ENCODE data around the gene FARS2. TPM values are rescaled to one million over a fixed set of nuclear protein-coding genes. Genes with fewer than 3 reads are reported as not detected.

The FARS2 gene
- total and polyA plus RNA-seq, 7 experiments from 2014 or later, result 16.2 to 28.1 (median 20.8) TPM

- Mint-ChIP-seq H3K27ac (peak overlapping the region; percentile 2 to 90 (median 71)), H3K9me3 (peaks cover 0 to 11% (median 2%) of the 10 kb centered on the region in 11 donors), H3K27me3 (peaks cover 0 to 3% (median 0%) of the 10 kb centered on the region in 5 donors), H3K36me3 (peaks cover 0 to 4% (median 0%) of the 10 kb centered on the region in 5 donors), H3K4me1 (peaks cover 18 to 39% (median 28%) of the 10 kb centered on the region in 7 donors), H3K4me3 (peak overlapping the region; percentile 1 to 65 (median 52))
- ChIA-PET CTCF (no interaction called here), POLR2A (interaction anchor here (1.2 kb wide), 1 partner anchor 14 kb away, joined by 4 read pairs; no protein-coding TSS in a partner anchor)
- Histone ChIP-seq H3K9me3 (ENCODE audit: control insufficient read depth in 2 of 3, low read length in 3 of 3) (no peaks in the 10 kb centered on the region), H3K27me3 (ENCODE audit: control insufficient read depth in 2 of 2, insufficient read depth in 2 of 2, low read length in 2 of 2) (no peaks in the 10 kb centered on the region), H3K36me3 (ENCODE audit: control insufficient read depth in 2 of 3, insufficient read depth in 3 of 3, low read length in 3 of 3) (no peaks in the 10 kb centered on the region), H3K27ac (ENCODE audit: low read depth, low read length) (no peak overlapping the region), H3K4me3 (ENCODE audit: low read length) (no peak overlapping the region), H3K4me1 (ENCODE audit: control insufficient read depth in 2 of 2, insufficient read depth in 2 of 2, low read length in 2 of 2) (peaks cover 4 to 12% of the 10 kb centered on the region in 2 donors)
- no peak for ATAC-seq
- peak in 2 of 9 donors; percentile 13 to 29 for DNase-seq
- intact Hi-C loops (cut with micrococcal nuclease), result loop anchor here (5.0 to 10.0 kb wide), 4 partner anchors 54 to 194 kb away; partner anchors contain the start of gene NRN1 (in 1 of the 2)
These were observed 552.3 kb downstream of the FARS2 start for GRCh38 chr6:5813625-5814027.

- Histone ChIP-seq H3K27me3 (ENCODE audit: control insufficient read depth in 2 of 2, insufficient read depth in 2 of 2, low read length in 2 of 2) (no peaks in the 10 kb centered on the region), H3K36me3 (ENCODE audit: control insufficient read depth in 2 of 3, insufficient read depth in 3 of 3, low read length in 3 of 3) (no peaks in the 10 kb centered on the region), H3K9me3 (ENCODE audit: control insufficient read depth in 2 of 3, low read length in 3 of 3) (no peaks in the 10 kb centered on the region), H3K27ac (ENCODE audit: low read depth, low read length) (no peak overlapping the region), H3K4me1 (ENCODE audit: control insufficient read depth in 2 of 2, insufficient read depth in 2 of 2, low read length in 2 of 2) (peaks cover 4 to 12% of the 10 kb centered on the region in 2 donors), H3K4me3 (ENCODE audit: low read length) (no peak overlapping the region)
- POLR2A ChIA-PET, result interaction anchor here (0.7 kb wide), 1 partner anchor 82 kb away, joined by 3 read pairs; no protein-coding TSS in a partner anchor
- peak overlapping the region in 6 of 10 donors; percentile 37 to 65 (median 60) for H3K4me3 Mint-ChIP-seq
- H3K27me3 Mint-ChIP-seq, result peaks cover 0 to 3% (median 0%) of the 10 kb centered on the region in 5 donors
- CTCF ChIA-PET, result no interaction called here
- intact Hi-C loops (cut with micrococcal nuclease), result loop anchor here (5.0 to 10.0 kb wide), 4 partner anchors 53 to 193 kb away; partner anchors contain the start of gene NRN1 (in 1 of the 2)
- peak overlapping the region in 7 of 9 donors; percentile 29 to 90 (median 71) for H3K27ac Mint-ChIP-seq
- DNase-seq (no peak), ATAC-seq (no peak)
- peaks cover 0 to 4% (median 0%) of the 10 kb centered on the region in 5 donors for H3K36me3 Mint-ChIP-seq
- H3K9me3 Mint-ChIP-seq, result peaks cover 0 to 11% (median 2%) of the 10 kb centered on the region in 11 donors
- H3K4me1 Mint-ChIP-seq, result peaks cover 18 to 39% (median 28%) of the 10 kb centered on the region in 7 donors
These were observed 552.8 kb downstream of the FARS2 start for GRCh38 chr6:5814116-5814515.

- Histone ChIP-seq H3K9me3 (ENCODE audit: control insufficient read depth in 2 of 3, low read length in 3 of 3) (no peaks in the 10 kb centered on the region), H3K27me3 (ENCODE audit: control insufficient read depth in 2 of 2, insufficient read depth in 2 of 2, low read length in 2 of 2) (no peaks in the 10 kb centered on the region), H3K4me1 (ENCODE audit: control insufficient read depth in 2 of 2, insufficient read depth in 2 of 2, low read length in 2 of 2) (peaks cover 4 to 12% of the 10 kb centered on the region in 2 donors), H3K4me3 (ENCODE audit: low read length) (no peak overlapping the region), H3K27ac (ENCODE audit: low read depth, low read length) (no peak overlapping the region), H3K36me3 (ENCODE audit: control insufficient read depth in 2 of 3, insufficient read depth in 3 of 3, low read length in 3 of 3) (no peaks in the 10 kb centered on the region)
- intact Hi-C loops (cut with micrococcal nuclease), result loop anchor here (5.0 to 10.0 kb wide), 4 partner anchors 52 to 192 kb away; partner anchors contain the start of gene NRN1 (in 1 of the 2)
- peaks cover 0 to 11% (median 2%) of the 10 kb centered on the region in 11 donors for H3K9me3 Mint-ChIP-seq
- ATAC-seq, result no peak
- POLR2A ChIA-PET, result no interaction called here
- H3K36me3 Mint-ChIP-seq, result peaks cover 0 to 4% (median 0%) of the 10 kb centered on the region in 5 donors
- peaks cover 0 to 3% (median 0%) of the 10 kb centered on the region in 5 donors for H3K27me3 Mint-ChIP-seq
- CTCF ChIA-PET, result interaction anchor here (0.7 kb wide), 1 partner anchor 186 kb away, joined by 3 read pairs; no protein-coding TSS in a partner anchor
- H3K27ac Mint-ChIP-seq, result peak overlapping the region in 2 of 9 donors; percentile 10 to 50
- H3K4me3 Mint-ChIP-seq, result no peak overlapping the region
- DNase-seq, result no peak
- H3K4me1 Mint-ChIP-seq, result peaks cover 12 to 33% (median 21%) of the 10 kb centered on the region in 7 donors
These were observed 553.6 kb downstream of the FARS2 start for GRCh38 chr6:5814901-5815300.

- no peak overlapping the region for H3K27ac Mint-ChIP-seq
- Histone ChIP-seq H3K36me3 (ENCODE audit: control insufficient read depth in 2 of 3, insufficient read depth in 3 of 3, low read length in 3 of 3) (no peaks in the 10 kb centered on the region), H3K27ac (ENCODE audit: low read depth, low read length) (no peak overlapping the region), H3K4me3 (ENCODE audit: low read length) (no peak overlapping the region), H3K4me1 (ENCODE audit: control insufficient read depth in 2 of 2, insufficient read depth in 2 of 2, low read length in 2 of 2) (peaks cover 4 to 12% of the 10 kb centered on the region in 2 donors), H3K9me3 (ENCODE audit: control insufficient read depth in 2 of 3, low read length in 3 of 3) (no peaks in the 10 kb centered on the region), H3K27me3 (ENCODE audit: control insufficient read depth in 2 of 2, insufficient read depth in 2 of 2, low read length in 2 of 2) (no peaks in the 10 kb centered on the region)
- CTCF ChIA-PET, result no interaction called here
- H3K4me3 Mint-ChIP-seq, result no peak overlapping the region
- H3K27me3 Mint-ChIP-seq, result peaks cover 0 to 3% (median 0%) of the 10 kb centered on the region in 5 donors
- no peak for DNase-seq
- peaks cover 9 to 25% (median 18%) of the 10 kb centered on the region in 7 donors for H3K4me1 Mint-ChIP-seq
- peaks cover 2 to 15% (median 5%) of the 10 kb centered on the region in 5 donors for H3K36me3 Mint-ChIP-seq
- intact Hi-C loops (cut with micrococcal nuclease), result loop anchor here in 1 of 2 donors (10.0 kb wide), 1 partner anchor 177 kb away; no protein-coding TSS in a partner anchor
- peaks cover 0 to 7% (median 2%) of the 10 kb centered on the region in 11 donors for H3K9me3 Mint-ChIP-seq
- ATAC-seq, result no peak
- POLR2A ChIA-PET, result no interaction called here
These were observed 556.6 kb downstream of the FARS2 start for GRCh38 chr6:5817869-5818268.

GRCh38 chr6:5818959-5819358, 557.6 kb downstream of the FARS2 start:
- Mint-ChIP-seq H3K27me3 (peaks cover 0 to 3% (median 0%) of the 10 kb centered on the region in 5 donors), H3K4me1 (peaks cover 2 to 21% (median 13%) of the 10 kb centered on the region in 7 donors), H3K4me3 (no peak overlapping the region), H3K36me3 (peaks cover 0 to 13% (median 5%) of the 10 kb centered on the region in 5 donors), H3K27ac (no peak overlapping the region), H3K9me3 (peaks cover 0 to 2% (median 0%) of the 10 kb centered on the region in 11 donors)
- H3K9me3 ChIP-seq (ENCODE audit: control insufficient read depth in 2 of 3, low read length in 3 of 3), result no peaks in the 10 kb centered on the region
- ChIA-PET CTCF (no interaction called here), POLR2A (interaction anchor here (0.8 kb wide), 1 partner anchor 154 kb away, joined by 3 read pairs; no protein-coding TSS in a partner anchor)
- peaks cover 3 to 9% of the 10 kb centered on the region in 2 donors for H3K4me1 ChIP-seq (ENCODE audit: control insufficient read depth in 2 of 2, insufficient read depth in 2 of 2, low read length in 2 of 2)
- H3K27me3 ChIP-seq (ENCODE audit: control insufficient read depth in 2 of 2, insufficient read depth in 2 of 2, low read length in 2 of 2), result no peaks in the 10 kb centered on the region
- no peak for ATAC-seq
- no peak overlapping the region for H3K27ac ChIP-seq (ENCODE audit: low read depth, low read length)
- DNase-seq, result no peak
- no peak overlapping the region for H3K4me3 ChIP-seq (ENCODE audit: low read length)
- intact Hi-C loops (cut with micrococcal nuclease), result loop anchor here in 1 of 2 donors (10.0 kb wide), 1 partner anchor 176 kb away; no protein-coding TSS in a partner anchor
- no peaks in the 10 kb centered on the region for H3K36me3 ChIP-seq (ENCODE audit: control insufficient read depth in 2 of 3, insufficient read depth in 3 of 3, low read length in 3 of 3)

Measured in naive thymus-derived CD4-positive, alpha-beta T cell (primary cell).